Dendritic cell treated with granulocyte-macrophage colony-stimulating factor and Interleukin-4, amounts not matched to agents 40 ng/mL and 50 ng/mL, for 4 days (primary cell): ENCODE data around the gene EIF2B5.

ENCODE experiments used
- H3K27ac Mint-ChIP-seq: one replicate; pipeline ENCODE4 v1.8.0; 2022; ENCODE audit warnings: mild to moderate bottlenecking, mixed read lengths
- H3K27me3 Mint-ChIP-seq: one replicate; pipeline ENCODE4 v1.8.0; 2022; ENCODE audit warnings: mild to moderate bottlenecking, mixed read lengths
- H3K36me3 Mint-ChIP-seq: one replicate; pipeline ENCODE4 v1.8.0; 2022; ENCODE audit warnings: low read depth, mixed read lengths
- H3K4me1 Mint-ChIP-seq: one replicate; pipeline ENCODE4 v1.8.0; 2022; ENCODE audit warnings: low read depth, mixed read lengths
- H3K4me3 Mint-ChIP-seq: one replicate; pipeline ENCODE4 v1.8.0; 2022; ENCODE audit warnings: mild to moderate bottlenecking, moderate library complexity, mixed read lengths
- H3K9me3 Mint-ChIP-seq: one replicate; pipeline ENCODE4 v1.8.0; 2022; ENCODE audit warnings: mixed read lengths
- intact Hi-C: fragments of 100-400 bp; cut with micrococcal nuclease; formaldehyde crosslinking; loops from one replicate; pipeline ENCODE4 v1.15.0; 2022

EIF2B5 gene

GRCh38 chr3:184183679-184184078, 48.5 kb downstream of the EIF2B5 start:
- intact Hi-C loops = no loop called here
- Mint-ChIP-seq H3K4me1 (peaks cover 86% of the 10 kb centered on the region), H3K27me3 (no peaks in the 10 kb centered on the region), H3K9me3 (no peaks in the 10 kb centered on the region), H3K4me3 (no peak overlapping the region), H3K36me3 (peaks cover 97% of the 10 kb centered on the region), H3K27ac (peak overlapping the region; percentile 94)

GRCh38 chr3:184184546-184185230, 49.5 kb downstream of the EIF2B5 start:
- intact Hi-C loops = loop anchor here (1.0 to 5.0 kb wide), 2 partner anchors 7 to 113 kb away; partner anchors contain the start of gene PSMD2
- Mint-ChIP-seq H3K4me1 (peaks cover 86% of the 10 kb centered on the region), H3K4me3 (peak overlapping the region; percentile 96), H3K9me3 (no peaks in the 10 kb centered on the region), H3K27me3 (no peaks in the 10 kb centered on the region), H3K36me3 (peaks cover 97% of the 10 kb centered on the region), H3K27ac (peak overlapping the region; percentile 94)

- Mint-ChIP-seq H3K27ac (peak overlapping the region; percentile 94), H3K9me3 (no peaks in the 10 kb centered on the region), H3K36me3 (peaks cover 97% of the 10 kb centered on the region), H3K27me3 (no peaks in the 10 kb centered on the region), H3K4me3 (peak overlapping the region; percentile 96), H3K4me1 (peaks cover 77% of the 10 kb centered on the region)
- intact Hi-C loops = loop anchor here (1.0 to 5.0 kb wide), 4 partner anchors 8 to 112 kb away; partner anchors contain the start of genes AP2M1, EIF2B5 and PSMD2
Measured at GRCh38 chr3:184185461-184186183, 50.5 kb downstream of the EIF2B5 start.

- Mint-ChIP-seq H3K4me1 (peaks cover 71% of the 10 kb centered on the region), H3K4me3 (peak within 1 kb of the TSS; percentile 96), H3K9me3 (no peaks in the 10 kb centered on the region), H3K27me3 (no peaks in the 10 kb centered on the region), H3K36me3 (peaks cover 97% of the 10 kb centered on the region), H3K27ac (peak within 1 kb of the TSS; percentile 94)
- intact Hi-C loops = loop anchor here (1.0 to 5.0 kb wide), 3 partner anchors 12 to 111 kb away; partner anchors contain the start of genes AP2M1, EIF2B5 and PSMD2
Measured at GRCh38 chr3:184186184-184186901, 51.2 kb downstream of the EIF2B5 start, which contains the start of gene ABCF3. Gene ABCF3, plus strand, starts transcription at chr3:184186199. Its CDS starts 9 bp downstream, at chr3:184186208.

GRCh38 chr3:184186902-184187207, 51.7 kb downstream of the EIF2B5 start:
- no peaks in the 10 kb centered on the region for H3K9me3 Mint-ChIP-seq
- intact Hi-C loops = loop anchor here (1.0 to 5.0 kb wide), 3 partner anchors 13 to 110 kb away; partner anchors contain the start of genes AP2M1, EIF2B5 and PSMD2
- peak overlapping the region; percentile 94 for H3K27ac Mint-ChIP-seq
- H3K4me1 Mint-ChIP-seq = peaks cover 65% of the 10 kb centered on the region
- H3K27me3 Mint-ChIP-seq = no peaks in the 10 kb centered on the region
- peak overlapping the region; percentile 96 for H3K4me3 Mint-ChIP-seq
- H3K36me3 Mint-ChIP-seq = peaks cover 97% of the 10 kb centered on the region

GRCh38 chr3:184188080-184188479, 52.9 kb downstream of the EIF2B5 start:
- peaks cover 97% of the 10 kb centered on the region for H3K36me3 Mint-ChIP-seq
- no peak overlapping the region for H3K27ac Mint-ChIP-seq
- H3K9me3 Mint-ChIP-seq = no peaks in the 10 kb centered on the region
- H3K4me1 Mint-ChIP-seq = peaks cover 58% of the 10 kb centered on the region
- H3K4me3 Mint-ChIP-seq = no peak overlapping the region
- intact Hi-C loops = loop anchor here (5.0 kb wide), 1 partner anchor 109 kb away; the partner anchor contains the start of gene PSMD2
- no peaks in the 10 kb centered on the region for H3K27me3 Mint-ChIP-seq

- no peak overlapping the region for H3K27ac Mint-ChIP-seq
- H3K27me3 Mint-ChIP-seq = no peaks in the 10 kb centered on the region
- peaks cover 45% of the 10 kb centered on the region for H3K4me1 Mint-ChIP-seq
- intact Hi-C loops = loop anchor here (5.0 kb wide), 1 partner anchor 108 kb away; the partner anchor contains the start of gene PSMD2
- no peak overlapping the region for H3K4me3 Mint-ChIP-seq
- H3K36me3 Mint-ChIP-seq = peaks cover 97% of the 10 kb centered on the region
- H3K9me3 Mint-ChIP-seq = no peaks in the 10 kb centered on the region
Measured at GRCh38 chr3:184189421-184189820, 54.3 kb downstream of the EIF2B5 start.

GRCh38 chr3:184192889-184193288, 57.7 kb downstream of the EIF2B5 start:
- H3K27ac Mint-ChIP-seq = no peak overlapping the region

GRCh38 chr3:184193991-184194539, 58.9 kb downstream of the EIF2B5 start:
- peaks cover 6% of the 10 kb centered on the region for H3K4me1 Mint-ChIP-seq
- no peaks in the 10 kb centered on the region for H3K27me3 Mint-ChIP-seq
- H3K36me3 Mint-ChIP-seq = peaks cover 73% of the 10 kb centered on the region

More at GRCh38 chr3:184192889-184193288, 57.7 kb downstream of the EIF2B5 start:
- peaks cover 85% of the 10 kb centered on the region for H3K36me3 Mint-ChIP-seq
- peaks cover 18% of the 10 kb centered on the region for H3K4me1 Mint-ChIP-seq
- H3K27me3 Mint-ChIP-seq = no peaks in the 10 kb centered on the region
- intact Hi-C loops = no loop called here
- no peaks in the 10 kb centered on the region for H3K9me3 Mint-ChIP-seq
- no peak overlapping the region for H3K4me3 Mint-ChIP-seq

More at GRCh38 chr3:184193991-184194539, 58.9 kb downstream of the EIF2B5 start:
- Mint-ChIP-seq H3K4me3 (no peak overlapping the region), H3K27ac (no peak overlapping the region), H3K9me3 (no peaks in the 10 kb centered on the region)
- intact Hi-C loops = no loop called here
